GM23338 (cell line): ENCODE measurements around the gene SLC7A6. TPM values are rescaled to one million over a fixed set of nuclear protein-coding genes. Genes with fewer than 3 reads are reported as not detected.

Experiments used
- CTCF ChIP-seq, 2 experiments: fragments of 200-600 bp in 1 of 2; sonication (generic) in 1 of 2; conservative IDR thresholded peaks; 2 replicates each; pipeline versions ENCODE4 v1.5.1 to v1.6.1; 2016 to 2017; ENCODE audit warnings: antibody characterized with exemption in 2 of 2, low read depth in 2 of 2, mild to moderate bottlenecking in 2 of 2, moderate library complexity in 1 of 2
- EZH2phosphoT487 ChIP-seq: fragments of 200-600 bp; sonication (generic); IDR thresholded peaks from one replicate; pipeline ENCODE4 v1.8.1; 2018; ENCODE audit warnings: antibody characterized with exemption; ENCODE audit not compliant: unreplicated experiment
- JUNB ChIP-seq: IDR thresholded peaks from one replicate; pipeline ENCODE4 v1.6.1; 2016; ENCODE audit warnings: antibody characterized with exemption; ENCODE audit not compliant: unreplicated experiment
- ZNF462 ChIP-seq: fragments of 250-450 bp; sonication (Bioruptor Pico); IDR thresholded peaks from 2 replicates; pipeline ENCODE4 v1.5.0; 2020; ENCODE audit warnings: mild to moderate bottlenecking, moderate library complexity
- polyA plus RNA-seq: library from polyadenylated mRNA; unstranded; fragments of >200 nt; fragmentation: Nextera tagmentation; extraction: Ambion mirVana; gene quantifications from 2 replicates; pipeline ENCODE4 v1.2.1, GENCODE V29; 2016
- total RNA-seq: library from RNA; depleted of rRNA; stranded (reverse); fragments of >200 nt; shearing (Covaris generic); gene quantifications from 2 replicates; pipeline ENCODE4 v1.2.3, GENCODE V29; 2014
- TF ChIP-seq, protein P1 (sequence below): IDR thresholded peaks from 2 replicates; pipeline ENCODE4 v1.6.1; 2016; ENCODE audit warnings: antibody characterized with exemption

The SLC7A6 gene
- total and polyA plus RNA-seq, 2 experiments from 2014 or later, result 16.6 to 30.9 TPM

DNA sequence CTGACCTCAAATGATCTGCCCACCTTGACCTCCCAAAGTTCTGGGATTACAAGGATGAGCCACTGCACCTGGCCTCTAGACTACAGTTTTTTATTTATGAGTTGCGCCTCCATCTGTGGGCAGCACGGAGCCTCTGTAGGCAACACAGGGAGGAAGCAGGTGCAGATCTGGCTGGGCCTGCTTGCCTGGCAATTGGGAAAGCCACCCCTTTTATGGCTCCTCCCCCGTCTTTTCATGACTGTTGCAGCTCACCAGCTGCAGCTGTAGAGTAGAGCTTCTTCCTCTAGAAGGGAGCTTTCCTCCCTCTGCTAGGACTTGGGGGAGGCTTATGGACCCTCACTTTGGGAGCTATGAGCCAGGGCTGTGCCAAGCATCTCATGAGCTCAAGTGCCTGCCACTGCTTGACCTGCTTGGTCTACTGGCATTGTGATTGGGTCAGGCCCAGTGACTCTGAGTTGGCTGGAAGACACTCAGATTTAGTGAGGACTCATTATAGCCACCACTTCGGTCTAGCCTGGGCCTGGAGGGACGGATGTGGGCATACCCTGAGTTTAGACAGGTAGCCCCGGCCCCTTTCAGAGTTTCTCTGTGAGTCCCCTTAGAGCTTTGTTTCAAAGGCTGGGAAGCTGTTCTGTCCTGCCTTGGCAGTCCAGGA, 6.9 kb upstream of the SLC7A6 start (continued):
- TF ChIP-seq ZNF462, result no peak
- no peak for TF ChIP-seq JUNB
- TF ChIP-seq EZH2phosphoT487, result no peak
- TF ChIP-seq, protein P1, sequence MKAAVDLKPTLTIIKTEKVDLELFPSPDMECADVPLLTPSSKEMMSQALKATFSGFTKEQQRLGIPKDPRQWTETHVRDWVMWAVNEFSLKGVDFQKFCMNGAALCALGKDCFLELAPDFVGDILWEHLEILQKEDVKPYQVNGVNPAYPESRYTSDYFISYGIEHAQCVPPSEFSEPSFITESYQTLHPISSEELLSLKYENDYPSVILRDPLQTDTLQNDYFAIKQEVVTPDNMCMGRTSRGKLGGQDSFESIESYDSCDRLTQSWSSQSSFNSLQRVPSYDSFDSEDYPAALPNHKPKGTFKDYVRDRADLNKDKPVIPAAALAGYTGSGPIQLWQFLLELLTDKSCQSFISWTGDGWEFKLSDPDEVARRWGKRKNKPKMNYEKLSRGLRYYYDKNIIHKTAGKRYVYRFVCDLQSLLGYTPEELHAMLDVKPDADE, result no peak
- no peak for TF ChIP-seq CTCF (conservative IDR thresholded peaks at IDR 0.05; ENCODE audit: low read depth in 2 of 2)
